GM12872 (cell line): ENCODE measurements around the gene LIMCH1.

Experiments used
- CTCF ChIP-seq: IDR thresholded peaks from 3 replicates; pipeline ENCODE4 v1.5.1; 2011; ENCODE audit warnings: low read depth, mild to moderate bottlenecking, low read length, moderate library complexity; ENCODE audit not compliant: insufficient read depth

LIMCH1 gene

GRCh38 chr4:41727861-41728572 lies 190.1 kb downstream of the LIMCH1 start:
- TF ChIP-seq CTCF, result no peak

DNA sequence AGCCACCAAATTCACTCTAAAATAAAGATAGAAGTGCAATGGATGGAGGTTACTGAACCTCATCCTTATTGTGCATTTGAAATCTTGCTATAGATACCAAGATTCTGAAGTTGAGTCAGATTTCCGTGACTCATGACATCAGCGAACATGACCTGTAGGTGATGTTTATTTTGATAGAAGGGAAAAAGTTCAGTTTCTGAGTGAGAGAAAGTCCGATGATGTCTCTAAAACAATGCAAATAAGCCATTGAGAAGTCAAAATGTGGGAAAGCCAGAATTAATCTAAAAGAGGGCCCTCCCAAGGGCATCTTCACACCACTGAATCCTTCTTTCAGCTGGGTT lies 190.6 kb downstream of the LIMCH1 start:
- TF ChIP-seq CTCF, result no peak

GRCh38 chr4:41731569-41732126 lies 193.7 kb downstream of the LIMCH1 start:
- no peak for TF ChIP-seq CTCF

GRCh38 chr4:41734371-41734770 lies 196.4 kb downstream of the LIMCH1 start:
- TF ChIP-seq CTCF, result no peak

DNA sequence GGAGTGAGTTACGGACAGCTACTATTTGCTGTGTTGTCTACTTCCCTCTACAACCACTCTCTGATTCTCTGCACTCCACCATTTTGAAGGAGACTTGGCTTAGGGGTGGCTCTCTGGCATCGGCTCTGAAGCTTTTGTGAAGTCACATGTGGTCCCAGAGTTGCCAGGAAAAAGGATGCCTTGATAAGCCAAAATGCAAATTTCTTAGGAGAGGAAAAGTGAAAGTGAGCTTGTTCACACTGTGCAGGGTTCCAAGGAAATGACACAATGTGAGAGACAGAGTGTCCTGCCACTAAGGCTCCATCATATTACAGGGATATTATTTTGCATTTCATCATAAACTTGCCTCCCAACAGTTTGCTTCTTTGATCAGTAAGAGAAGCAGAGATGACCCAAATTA lies 203.4 kb downstream of the LIMCH1 start:
- TF ChIP-seq CTCF, result no peak

GRCh38 chr4:41744572-41745291 lies 206.8 kb downstream of the LIMCH1 start:
- no peak for TF ChIP-seq CTCF

DNA sequence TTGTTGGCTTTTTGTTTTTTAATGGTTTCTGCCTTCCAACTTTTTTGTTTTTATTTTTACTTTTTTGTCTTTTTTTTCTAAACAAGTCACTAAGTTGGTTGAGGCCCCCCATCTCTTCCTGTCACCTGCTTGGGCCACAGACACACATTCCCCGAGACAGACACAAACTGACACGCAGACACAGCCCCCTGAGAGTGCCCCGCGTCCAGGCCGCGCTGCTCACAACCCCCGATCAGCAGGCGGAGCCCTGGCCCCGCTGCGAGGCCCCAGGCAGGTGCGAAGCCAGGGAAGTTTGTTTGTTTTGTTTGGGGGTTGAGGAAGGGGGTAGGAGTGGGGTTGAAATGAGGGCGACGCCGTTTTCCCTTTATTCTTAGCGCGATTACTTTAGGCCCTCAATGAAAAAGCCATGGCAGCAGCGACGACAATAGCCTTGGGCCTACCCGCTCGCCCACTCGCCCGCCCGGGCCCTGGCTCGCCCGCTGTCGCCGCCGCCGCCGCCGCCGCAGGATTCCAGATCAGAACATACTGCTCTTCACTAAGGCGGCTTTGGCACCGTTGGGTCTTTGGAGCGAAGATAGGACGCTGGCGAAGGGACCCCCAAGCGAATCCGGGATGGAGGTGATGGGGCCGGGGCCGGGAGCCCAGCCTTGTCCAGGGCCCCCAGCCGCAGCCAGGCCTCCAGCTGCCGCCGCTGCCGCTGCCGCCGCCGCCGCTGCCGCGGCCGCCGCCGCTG lies 207.5 kb downstream of the LIMCH1 start:
- TF ChIP-seq CTCF, result no peak
